ENCODE data around the gene DLG2. TPM values are rescaled to one million over a fixed set of nuclear protein-coding genes. Genes with fewer than 3 reads are reported as not detected.

Gene DLG2
- total and polyA plus RNA-seq, 2 of the 8 experiments (the other 6 are each of a cell fraction or from before 2014, with no cell fraction given) = 1.7 to 14.3 TPM

- TF ChIP-seq FOSL1 (IDR thresholded peaks at IDR 0.05; ENCODE audit: insufficient read depth, low read depth, low read length) (no peak), MAFK (IDR thresholded peaks at IDR 0.05; ENCODE audit: low read depth, low read length) (no peak)
Measured at GRCh38 chr11:83957038-83957900, 1669.9 kb downstream of the DLG2 start (continued).
